GM19023 (cell line): Measurements from ENCODE around the gene DLG5.

Experiments used
- ATAC-seq: cut with Tn5 transposase; IDR thresholded peaks from one replicate; pipeline ENCODE4 v1.9.1; 2021; ENCODE audit warnings: mild to moderate bottlenecking, moderate library complexity; ENCODE audit not compliant: unreplicated experiment

DLG5 gene

GRCh38 chr10:77799352-77799751 lies 127.2 kb downstream of the DLG5 start:
- ATAC-seq: no peak

GRCh38 chr10:77798940-77799339 lies 127.6 kb downstream of the DLG5 start:
- ATAC-seq: no peak

- no peak for ATAC-seq
These were observed 130.1 kb downstream of the DLG5 start for GRCh38 chr10:77796311-77796915.

- ATAC-seq: no peak
These were observed 131.0 kb downstream of the DLG5 start for GRCh38 chr10:77795426-77796055.

GRCh38 chr10:77794256-77795142 lies 132.1 kb downstream of the DLG5 start:
- no peak for ATAC-seq

- ATAC-seq: no peak
These were observed 132.7 kb downstream of the DLG5 start for GRCh38 chr10:77793831-77794230.

GRCh38 chr10:77792155-77792554 lies 134.4 kb downstream of the DLG5 start:
- ATAC-seq: no peak

- ATAC-seq: no peak
These were observed 135.0 kb downstream of the DLG5 start for GRCh38 chr10:77791506-77791905.

GRCh38 chr10:77789861-77790260 lies 136.7 kb downstream of the DLG5 start:
- no peak for ATAC-seq

- ATAC-seq: no peak
These were observed 137.5 kb downstream of the DLG5 start for GRCh38 chr10:77789016-77789415.

GRCh38 chr10:77788496-77789010 lies 138.0 kb downstream of the DLG5 start:
- no peak for ATAC-seq

- ATAC-seq: no peak
These were observed 139.1 kb downstream of the DLG5 start for GRCh38 chr10:77787440-77787839.

GRCh38 chr10:77784856-77785255 lies 141.7 kb downstream of the DLG5 start:
- ATAC-seq: no peak

GRCh38 chr10:77782328-77783061 lies 144.1 kb downstream of the DLG5 start:
- no peak for ATAC-seq

GRCh38 chr10:77781451-77782327 lies 144.9 kb downstream of the DLG5 start:
- ATAC-seq: no peak

- no peak for ATAC-seq
These were observed 146.4 kb downstream of the DLG5 start for GRCh38 chr10:77780180-77780579.

GRCh38 chr10:77776487-77776886 lies 150.1 kb downstream of the DLG5 start:
- ATAC-seq: no peak

GRCh38 chr10:77774940-77775391 lies 151.6 kb downstream of the DLG5 start:
- ATAC-seq: no peak

- no peak for ATAC-seq
These were observed 152.7 kb downstream of the DLG5 start for GRCh38 chr10:77773631-77774426.
